Measurements from ENCODE around the gene GATAD2B.
"Not testable (repeated sequence)": the region's sequence is repeated elsewhere in the genome, so short reads cannot be mapped to it uniquely, and the experiment has no call there.

DNA sequence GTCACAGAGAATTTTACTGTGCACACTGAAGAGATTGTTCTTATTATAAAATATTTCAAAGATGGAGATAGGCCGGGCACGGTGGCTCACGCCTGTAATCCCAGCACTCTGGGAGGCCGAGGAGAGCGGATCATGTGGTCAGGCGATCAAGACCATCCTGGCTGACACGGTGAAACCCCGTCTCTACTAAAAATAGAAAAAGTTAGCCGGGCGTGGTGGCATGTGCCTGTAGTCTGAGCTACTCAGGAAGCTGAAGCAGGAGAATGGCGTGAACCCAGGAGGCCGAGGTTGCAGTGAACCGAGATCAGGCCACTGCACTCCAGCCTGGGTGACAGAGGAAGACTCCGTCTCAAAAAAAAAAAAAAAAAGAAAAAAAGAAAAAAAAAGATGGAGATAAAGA, 82.0 kb downstream of the GATAD2B start:
- not testable (repeated sequence) for TF ChIP-seq CTCF (conservative IDR thresholded peaks at IDR 0.05; ENCODE audit: low read length); EZH2phosphoT487 (IDR thresholded peaks at IDR 0.05; ENCODE audit: borderline replicate concordance)

Data from Loucy (cell line).